Jurkat, Clone E6-1 (cell line): ENCODE measurements around the gene NDST3. TPM values are rescaled to one million over a fixed set of nuclear protein-coding genes. Genes with fewer than 3 reads are reported as not detected.
A peak's percentile ranks its signal among the peaks of the same experiment; 100 is the strongest.

ENCODE experiments used
- DNase-seq: peaks from one replicate; pipeline ENCODE4 v3.0.0-alpha.2; 2011; ENCODE audit warnings: low read depth, low spot score
- H3K4me3 ChIP-seq: 2 replicates; pipeline ENCODE4 v1.5.1; 2011; ENCODE audit warnings: mild to moderate bottlenecking, low read length, control low read depth, moderate library complexity
- polyA plus RNA-seq: library from polyadenylated mRNA; unstranded; fragments of >200 nt; gene quantifications from one replicate; pipeline ENCODE4 v1.2.1, GENCODE V29; 2012; ENCODE audit warnings: missing spikeins; ENCODE audit not compliant: insufficient read length, insufficient read depth

The NDST3 gene
- polyA plus RNA-seq: 26.7 TPM

DNA sequence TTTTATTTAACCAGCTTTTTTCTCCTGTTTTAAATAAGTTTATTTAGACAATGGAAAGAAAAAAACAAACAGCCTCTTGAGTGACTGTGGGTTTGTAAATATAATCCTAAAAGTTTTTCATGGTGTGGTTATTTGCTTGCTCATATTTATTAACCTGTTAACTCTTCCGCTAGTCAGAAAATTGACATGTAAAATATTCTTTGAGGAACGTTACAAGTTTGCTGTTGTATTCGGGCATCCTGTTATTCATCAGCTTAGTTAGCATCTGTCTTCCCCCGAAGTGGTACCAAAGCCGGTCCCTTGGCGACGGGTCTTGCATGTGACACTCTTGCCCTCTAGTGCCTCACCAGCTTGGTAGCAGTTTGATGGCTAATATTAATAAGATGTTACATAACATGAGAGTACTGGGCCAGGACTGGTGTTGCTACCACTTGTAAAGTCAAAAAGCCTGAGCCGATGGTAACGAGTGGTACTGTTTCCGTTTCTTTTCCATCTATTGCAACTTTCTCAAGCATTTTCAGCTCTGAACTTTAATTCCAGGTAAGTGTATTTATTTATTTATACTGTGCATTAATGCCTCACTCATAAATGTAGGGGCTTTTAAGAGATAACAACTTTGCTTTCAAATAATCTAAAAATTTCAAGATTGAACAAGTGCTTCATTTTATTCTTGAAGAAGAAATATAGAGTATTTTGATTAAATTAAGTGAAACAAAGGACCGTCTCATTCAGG lies at the start of gene NDST3:
TSS of gene NDST3 (plus strand) at position 434 of the 733 bp plus-strand sequence. CDS start 19,425 bp downstream, outside the sequence.
- H3K4me3 ChIP-seq: peak within 1 kb of the TSS; percentile 75
- peak; percentile 96 for DNase-seq

DNA sequence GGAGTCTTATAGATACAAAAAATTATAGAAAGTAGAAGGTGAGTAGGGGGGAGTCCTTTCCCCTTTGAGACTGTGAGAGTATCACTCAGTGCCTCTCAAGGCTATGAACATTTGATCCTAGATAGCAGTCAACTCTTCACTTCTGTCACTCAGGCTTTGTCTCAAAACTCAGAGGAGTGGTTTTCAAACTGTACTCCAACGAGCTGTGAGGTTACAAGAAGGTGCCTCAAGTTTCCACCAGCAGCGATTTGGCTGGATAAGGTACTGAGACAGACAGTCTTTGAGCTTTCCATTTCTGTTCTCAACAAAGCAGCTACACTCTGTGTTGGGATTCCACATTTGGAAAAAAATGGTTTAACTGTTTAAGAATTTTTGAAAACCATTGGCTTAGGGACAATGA lies 48.0 kb upstream of the NDST3 start:
- H3K4me3 ChIP-seq: peak overlapping the region; percentile 11; the same call in 1 of the 2 replicates
- DNase-seq: peak; percentile 84

DNA sequence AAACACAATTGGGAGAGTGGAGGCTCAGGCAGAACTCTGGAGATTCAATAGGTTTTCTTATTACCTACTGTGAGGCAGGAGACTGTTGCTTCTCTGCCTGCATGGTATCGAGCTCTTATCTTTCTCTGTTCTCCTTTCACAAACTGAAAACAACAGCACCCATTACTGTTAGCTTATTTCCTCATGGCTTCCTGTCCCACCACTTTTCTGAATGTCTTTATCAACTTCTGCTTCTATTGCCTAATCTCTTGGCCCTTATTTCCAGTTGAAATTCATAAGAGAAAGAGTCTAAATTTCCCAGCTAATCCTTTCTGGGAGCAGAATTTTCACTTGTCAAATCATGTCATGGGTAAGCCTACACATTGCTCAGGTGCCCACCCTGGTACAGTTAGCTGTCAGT lies 46.8 kb upstream of the NDST3 start:
- no peak for DNase-seq
- no peak overlapping the region for H3K4me3 ChIP-seq

GRCh38 chr4:117996891-117997290 lies 37.4 kb upstream of the NDST3 start:
- DNase-seq: no peak
- H3K4me3 ChIP-seq: no peak overlapping the region

DNA sequence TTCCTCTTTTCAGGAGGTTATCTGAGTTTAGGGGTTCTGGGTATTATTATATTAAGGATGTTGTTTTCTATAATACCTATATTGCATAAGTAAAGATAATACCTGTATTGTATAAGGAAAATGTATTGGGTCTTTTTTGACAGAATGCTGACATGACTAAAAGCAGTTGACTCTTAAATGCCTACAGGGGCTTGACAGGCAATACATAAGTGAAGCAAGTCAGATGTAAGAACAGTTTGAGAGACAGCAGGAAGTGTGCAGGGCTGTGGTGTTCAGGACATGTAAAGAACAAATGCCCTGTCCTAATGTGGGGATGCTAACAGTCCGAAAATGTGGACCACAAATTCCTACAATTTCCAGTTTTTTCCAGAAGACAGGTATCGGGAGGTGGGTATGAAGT lies 30.2 kb upstream of the NDST3 start:
- DNase-seq: no peak
- H3K4me3 ChIP-seq: no peak overlapping the region

GRCh38 chr4:118005883-118006282 lies 28.4 kb upstream of the NDST3 start:
- H3K4me3 ChIP-seq: no peak overlapping the region
- no peak for DNase-seq

DNA sequence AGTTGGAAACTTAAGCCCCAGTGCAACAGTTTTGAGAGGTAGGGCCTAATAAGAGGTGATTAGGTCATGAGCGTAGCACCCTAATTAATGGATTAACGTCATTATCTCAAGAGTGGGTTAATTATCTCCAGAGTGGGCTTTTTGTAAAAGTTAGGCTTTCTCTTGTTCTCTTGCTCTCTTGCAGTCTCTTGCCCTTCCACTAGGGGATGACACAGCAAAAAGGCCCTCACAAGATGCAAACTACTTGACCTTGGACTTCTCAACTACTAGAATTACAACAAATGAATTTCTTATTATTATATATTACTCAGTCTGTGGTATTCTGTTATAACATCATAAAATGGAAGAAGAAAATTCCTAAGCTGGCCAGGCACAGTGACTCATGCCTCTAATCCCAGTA lies 22.1 kb upstream of the NDST3 start:
- H3K4me3 ChIP-seq: no peak overlapping the region
- DNase-seq: no peak

DNA sequence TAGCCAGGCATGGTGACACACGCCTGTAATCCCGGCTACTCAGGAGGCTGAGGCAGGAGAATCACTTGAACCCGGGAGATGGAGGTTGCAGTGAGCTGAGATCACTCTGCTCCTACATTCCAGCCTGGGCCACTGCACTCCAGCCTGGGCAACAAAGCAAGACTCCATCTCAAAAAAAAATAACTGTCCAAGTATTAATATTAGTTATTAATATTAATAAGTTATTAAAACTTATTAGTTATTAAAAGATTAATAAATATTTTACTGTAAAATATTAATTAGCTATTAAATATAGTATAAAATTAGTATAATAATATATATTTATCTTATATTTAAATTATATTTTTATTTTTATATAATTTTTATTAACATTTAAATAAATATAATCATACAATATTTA lies 19.5 kb upstream of the NDST3 start:
- H3K4me3 ChIP-seq: no peak overlapping the region
- no peak for DNase-seq

GRCh38 chr4:118018381-118019145 lies 15.7 kb upstream of the NDST3 start:
- DNase-seq: no peak
- no peak overlapping the region for H3K4me3 ChIP-seq

- no peak for DNase-seq
- no peak overlapping the region for H3K4me3 ChIP-seq
These were observed 7.5 kb upstream of the NDST3 start for GRCh38 chr4:118026806-118027205.

DNA sequence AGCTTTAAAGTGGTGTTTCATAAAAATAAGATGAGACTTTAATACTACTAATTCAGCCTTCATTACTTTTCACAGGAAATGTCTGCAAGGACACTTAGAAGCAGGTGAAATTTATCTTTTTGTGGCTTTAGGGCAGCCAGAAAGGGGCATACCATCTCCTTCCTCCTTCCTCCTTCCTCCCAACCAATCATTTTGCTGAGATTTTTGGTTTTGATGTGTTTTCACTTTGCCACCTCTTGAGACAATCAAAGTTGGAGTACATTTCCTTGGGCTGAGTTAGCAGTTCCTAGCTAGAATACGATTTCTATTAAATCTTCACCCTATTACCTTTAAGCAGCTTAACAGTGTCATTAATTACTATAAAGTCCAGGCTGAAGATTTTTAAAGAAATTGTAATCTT lies 5.1 kb upstream of the NDST3 start:
- peak; percentile 69 for DNase-seq
- H3K4me3 ChIP-seq: no peak overlapping the region

- no peak for DNase-seq
- peak overlapping the region; percentile 75 for H3K4me3 ChIP-seq
These were observed 1.6 kb upstream of the NDST3 start for GRCh38 chr4:118032691-118033090.

DNA sequence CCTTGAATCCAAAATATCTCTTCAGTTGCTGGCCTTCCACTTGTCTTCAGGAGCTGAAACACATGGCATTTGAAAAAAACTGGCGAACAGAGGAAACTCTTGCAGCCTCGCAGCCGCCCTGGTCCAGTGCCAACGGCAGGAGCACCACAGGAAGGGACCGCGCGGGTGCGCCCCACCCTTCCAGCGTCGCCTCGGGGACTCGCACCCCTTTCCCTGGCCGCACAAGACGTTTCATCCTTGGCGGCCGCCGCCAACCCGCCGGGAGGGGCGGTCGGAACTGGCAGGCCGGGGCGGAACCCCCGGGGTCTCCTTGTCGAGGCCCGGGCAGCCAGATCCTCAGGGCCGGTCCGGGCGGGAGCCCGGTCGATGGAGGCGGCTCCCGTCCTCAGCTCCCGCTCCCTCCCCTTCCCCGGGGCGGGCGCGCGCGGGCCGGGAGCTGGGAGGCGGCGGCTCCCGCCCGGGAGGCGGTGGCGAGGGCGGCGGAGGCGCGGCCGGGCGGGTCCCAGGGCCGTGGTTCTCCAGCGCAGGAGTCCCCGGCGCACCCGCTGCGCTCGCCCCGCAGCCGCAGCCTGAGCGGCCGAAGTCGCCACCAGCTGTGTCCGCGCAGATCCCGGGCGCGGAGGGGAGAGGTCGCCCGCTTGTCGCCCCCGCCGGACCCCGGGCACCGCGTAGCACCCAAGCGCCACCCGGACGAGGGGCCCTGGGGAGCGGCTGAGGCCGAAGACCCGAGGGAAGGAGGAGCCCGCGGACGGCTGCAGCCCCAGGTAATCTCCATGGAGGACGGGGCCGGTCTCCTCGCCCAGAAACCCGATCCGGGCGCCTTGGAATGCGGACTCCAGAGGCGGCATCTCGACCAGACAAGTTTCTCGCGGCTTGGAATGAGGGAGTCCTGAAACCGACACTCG lies 886 bp upstream of the NDST3 start:
- peak overlapping the region; percentile 75 for H3K4me3 ChIP-seq

GRCh38 chr4:118035309-118035708 lies 1.0 kb downstream of the NDST3 start:
- peak overlapping the region; percentile 75 for H3K4me3 ChIP-seq
- DNase-seq: peak; percentile 58

More for the DNA sequence above, 886 bp upstream of the NDST3 start:
- peak; percentile 62 for DNase-seq

GRCh38 chr4:118036336-118036735 lies 2.0 kb downstream of the NDST3 start:
- H3K4me3 ChIP-seq: peak overlapping the region; percentile 75
- peak; percentile 69 for DNase-seq

GRCh38 chr4:118037955-118038354 lies 3.7 kb downstream of the NDST3 start:
- H3K4me3 ChIP-seq: no peak overlapping the region
- no peak for DNase-seq

GRCh38 chr4:118046323-118046722 lies 12.0 kb downstream of the NDST3 start:
- no peak for DNase-seq
- H3K4me3 ChIP-seq: no peak overlapping the region

DNA sequence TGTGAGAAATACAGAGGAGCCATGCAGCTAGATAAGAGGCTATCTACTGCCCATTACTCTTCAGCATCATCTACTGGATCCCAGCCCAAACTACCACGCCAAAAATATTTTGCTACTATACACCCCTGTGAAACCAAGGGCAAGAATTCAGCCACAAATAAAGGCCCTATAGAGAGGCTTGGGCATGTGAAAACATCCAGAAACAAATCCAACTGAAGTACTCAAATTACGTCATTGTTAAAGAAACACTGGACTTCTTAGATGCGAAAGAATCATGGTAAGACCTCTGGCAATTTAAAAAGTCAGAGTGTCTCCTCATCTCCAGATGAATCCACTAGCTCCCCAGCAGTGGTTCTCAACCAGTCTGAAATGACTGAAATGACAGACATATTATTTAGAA lies 12.8 kb downstream of the NDST3 start:
- no peak for DNase-seq
- H3K4me3 ChIP-seq: no peak overlapping the region

DNA sequence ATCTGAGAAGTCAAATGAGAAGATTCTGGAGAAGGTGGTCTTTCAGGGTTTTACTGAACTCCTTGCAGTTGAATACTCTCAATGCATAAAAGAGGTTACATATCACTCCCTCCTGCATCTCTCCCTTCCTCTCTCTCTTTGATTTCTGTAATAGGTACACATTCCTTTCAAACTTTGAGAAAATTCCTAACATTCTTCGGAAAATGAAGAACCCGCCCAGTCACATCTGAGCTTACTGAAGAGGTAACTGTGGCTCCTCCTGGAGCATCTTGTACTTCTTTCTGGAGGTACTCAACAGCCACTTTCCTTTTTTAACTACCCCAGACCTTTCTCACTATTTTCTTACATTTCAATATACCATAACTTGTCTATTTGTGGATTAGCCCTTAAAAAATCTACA lies 24.7 kb downstream of the NDST3 start:
- H3K4me3 ChIP-seq: no peak overlapping the region
- no peak for DNase-seq
